UCSD-AML1 (cell line): ENCODE results near the gene ARSG.

Experiments
- DNase-seq: peaks from one replicate; lab custom pipeline; 2025; ENCODE audit not compliant: unreplicated experiment; lab: John Stamatoyannopoulos, UW

ARSG gene

GRCh38 chr17:68463211-68464019 lies 172.1 kb downstream of the ARSG start:
- no peak for DNase-seq

- DNase-seq: no peak
Measured at GRCh38 chr17:68468334-68468733, 177.0 kb downstream of the ARSG start.

GRCh38 chr17:68468788-68469187 lies 177.5 kb downstream of the ARSG start:
- no peak for DNase-seq
